ENCODE results near the gene TMA7B.

TMA7B gene

DNA sequence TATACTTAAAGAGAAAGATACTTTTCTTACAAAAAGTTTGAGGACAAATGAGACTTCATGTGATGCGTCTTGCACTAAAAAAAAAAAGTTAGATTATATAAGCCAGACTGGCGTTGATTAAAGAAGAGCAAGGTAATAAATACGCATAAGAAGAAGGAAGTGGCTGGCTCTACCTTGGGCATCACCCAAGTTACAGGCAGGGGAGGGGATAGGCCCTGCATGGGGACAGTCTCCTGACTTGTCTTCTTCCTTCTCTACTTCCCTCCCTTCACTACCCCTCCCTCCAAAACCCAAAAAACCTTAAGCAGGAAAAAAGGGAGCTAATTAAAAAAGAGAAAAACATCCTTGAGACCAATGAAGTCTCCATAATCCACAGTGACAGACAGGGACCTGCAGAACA, 22.3 kb upstream of the TMA7B start:
- ChIA-PET POLR2A (no interaction called here), CTCF (interaction anchor here (0.6 kb wide), 1 partner anchor 206 kb away, joined by 3 read pairs; no protein-coding TSS in a partner anchor)
- DNase-seq (ENCODE audit: low read depth, low spot score), result no peak
- TF ChIP-seq, protein P1, sequence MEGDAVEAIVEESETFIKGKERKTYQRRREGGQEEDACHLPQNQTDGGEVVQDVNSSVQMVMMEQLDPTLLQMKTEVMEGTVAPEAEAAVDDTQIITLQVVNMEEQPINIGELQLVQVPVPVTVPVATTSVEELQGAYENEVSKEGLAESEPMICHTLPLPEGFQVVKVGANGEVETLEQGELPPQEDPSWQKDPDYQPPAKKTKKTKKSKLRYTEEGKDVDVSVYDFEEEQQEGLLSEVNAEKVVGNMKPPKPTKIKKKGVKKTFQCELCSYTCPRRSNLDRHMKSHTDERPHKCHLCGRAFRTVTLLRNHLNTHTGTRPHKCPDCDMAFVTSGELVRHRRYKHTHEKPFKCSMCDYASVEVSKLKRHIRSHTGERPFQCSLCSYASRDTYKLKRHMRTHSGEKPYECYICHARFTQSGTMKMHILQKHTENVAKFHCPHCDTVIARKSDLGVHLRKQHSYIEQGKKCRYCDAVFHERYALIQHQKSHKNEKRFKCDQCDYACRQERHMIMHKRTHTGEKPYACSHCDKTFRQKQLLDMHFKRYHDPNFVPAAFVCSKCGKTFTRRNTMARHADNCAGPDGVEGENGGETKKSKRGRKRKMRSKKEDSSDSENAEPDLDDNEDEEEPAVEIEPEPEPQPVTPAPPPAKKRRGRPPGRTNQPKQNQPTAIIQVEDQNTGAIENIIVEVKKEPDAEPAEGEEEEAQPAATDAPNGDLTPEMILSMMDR (IDR thresholded peaks at IDR 0.05; ENCODE audit: insufficient read depth, low read length, missing control alignments), result no peak
- H3K4me3 ChIP-seq (ENCODE audit: low read depth, low read length), result no peak overlapping the region

DNA sequence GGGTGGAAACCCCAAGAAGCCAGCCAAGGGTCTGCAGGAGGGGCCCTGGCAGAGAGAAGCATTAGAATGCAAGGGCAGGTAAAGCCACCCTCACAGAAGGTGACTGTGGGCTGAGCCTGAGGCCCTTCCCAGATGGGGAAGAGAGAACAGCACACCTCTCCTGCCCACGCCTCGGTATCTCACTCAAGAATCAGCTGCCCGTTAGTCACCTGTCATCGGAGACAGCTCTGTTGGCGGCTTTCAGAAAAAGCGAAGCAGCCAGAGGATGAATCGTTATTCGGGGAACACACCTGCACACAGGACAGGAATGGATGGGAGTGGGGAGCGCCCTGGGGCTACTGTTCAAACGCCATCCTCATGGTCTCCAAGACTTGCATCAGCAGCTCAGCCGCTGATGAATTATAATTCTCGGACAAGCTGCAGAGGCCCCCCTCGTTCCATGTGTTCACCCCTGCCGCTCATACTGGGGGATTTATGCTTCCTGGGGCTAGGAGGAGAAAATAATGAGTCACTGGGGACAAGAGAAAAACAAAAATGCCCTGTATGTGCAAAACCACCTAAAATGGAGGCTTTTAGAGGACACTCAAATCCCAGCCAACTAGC, 21.6 kb upstream of the TMA7B start:
- no peak for DNase-seq (ENCODE audit: low read depth, low spot score)

GRCh38 chr22:39939830-39940229, 20.4 kb upstream of the TMA7B start:
- TF ChIP-seq, protein P1 (IDR thresholded peaks at IDR 0.05; ENCODE audit: insufficient read depth, low read length, missing control alignments), result no peak
- ChIA-PET POLR2A (no interaction called here), CTCF (no interaction called here)
- DNase-seq (ENCODE audit: low read depth, low spot score), result no peak
- H3K4me3 ChIP-seq (ENCODE audit: low read depth, low read length), result no peak overlapping the region

More for the DNA sequence above, 21.6 kb upstream of the TMA7B start:
- TF ChIP-seq, protein P1 (IDR thresholded peaks at IDR 0.05; ENCODE audit: insufficient read depth, low read length, missing control alignments), result no peak
- ChIA-PET POLR2A (no interaction called here), CTCF (no interaction called here)
- no peak overlapping the region for H3K4me3 ChIP-seq (ENCODE audit: low read depth, low read length)

- ChIA-PET POLR2A (no interaction called here), CTCF (no interaction called here)
- TF ChIP-seq, protein P1 (IDR thresholded peaks at IDR 0.05; ENCODE audit: insufficient read depth, low read length, missing control alignments), result no peak
- DNase-seq (ENCODE audit: low read depth, low spot score), result no peak
- no peak overlapping the region for H3K4me3 ChIP-seq (ENCODE audit: low read depth, low read length)
Measured at GRCh38 chr22:39940757-39941305, 19.4 kb upstream of the TMA7B start.

DNA sequence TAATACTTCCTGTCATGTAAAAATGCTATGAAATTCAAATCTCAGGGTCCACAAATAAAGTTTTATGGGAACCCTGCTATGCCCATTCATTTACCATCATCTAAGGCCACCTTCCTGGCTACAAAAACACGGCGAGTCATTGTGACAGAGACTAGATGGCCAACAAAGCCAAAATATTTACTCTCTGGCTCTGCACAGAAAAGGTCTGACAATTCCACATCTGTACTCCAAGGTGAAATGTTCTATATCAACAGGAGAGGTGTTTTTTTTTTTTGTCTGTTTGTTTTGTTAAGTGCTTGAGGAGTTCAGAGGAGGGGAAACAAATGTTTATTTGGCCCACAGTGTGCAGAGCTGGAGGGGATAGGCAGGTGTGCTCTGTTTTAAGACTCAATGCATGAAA, 18.6 kb upstream of the TMA7B start:
- TF ChIP-seq, protein P1 (IDR thresholded peaks at IDR 0.05; ENCODE audit: insufficient read depth, low read length, missing control alignments), result no peak
- POLR2A ChIA-PET, result no interaction called here
- no peak overlapping the region for H3K4me3 ChIP-seq (ENCODE audit: low read depth, low read length)
- DNase-seq (ENCODE audit: low read depth, low spot score), result no peak
- CTCF ChIA-PET, result no interaction called here

DNA sequence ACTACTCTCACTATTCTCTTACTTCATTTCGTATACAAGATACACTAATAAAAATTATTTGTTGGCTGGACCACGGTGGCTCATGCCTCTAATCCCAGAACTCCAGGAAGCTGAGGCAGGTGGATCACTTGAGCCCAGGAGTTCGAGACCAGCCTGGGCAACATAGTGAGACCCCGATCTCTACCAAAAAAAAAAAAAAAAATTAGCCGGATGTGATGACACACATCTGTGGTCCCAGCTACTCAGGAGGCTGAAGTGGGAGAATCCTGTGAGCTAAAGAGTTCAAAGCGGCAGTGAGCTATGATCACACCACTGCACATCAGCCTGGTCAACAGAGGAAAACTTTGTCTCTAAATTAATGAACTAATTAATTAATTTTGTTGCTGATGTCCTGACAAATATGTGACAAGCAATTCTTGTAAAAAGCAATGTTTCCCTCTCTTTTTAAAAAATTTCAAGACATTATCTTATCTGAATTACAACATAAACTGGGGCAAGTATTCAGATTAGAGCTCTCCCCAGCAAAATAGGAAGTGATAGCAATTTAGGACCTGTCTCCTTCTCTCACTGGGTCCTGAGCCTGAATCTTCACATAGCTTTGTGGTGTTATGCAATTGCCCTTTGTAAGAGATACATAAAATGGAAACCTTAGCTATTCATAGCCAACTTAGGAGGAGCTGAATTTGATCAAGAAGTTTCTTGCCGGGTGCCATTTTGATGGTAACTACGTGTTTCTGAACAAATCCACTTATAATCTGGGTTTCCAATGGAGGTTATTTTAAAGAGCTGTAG, 17.6 kb upstream of the TMA7B start:
- POLR2A ChIA-PET, result no interaction called here
- CTCF ChIA-PET, result interaction anchor here (0.8 to 1.5 kb wide), 3 partner anchors 10 to 82 kb away, joined by 3 to 6 read pairs (median 4); no protein-coding TSS in a partner anchor
- TF ChIP-seq, protein P1 (IDR thresholded peaks at IDR 0.05; ENCODE audit: insufficient read depth, low read length, missing control alignments), result no peak

More for the DNA sequence above, 17.6 kb upstream of the TMA7B start:
- H3K4me3 ChIP-seq (ENCODE audit: low read depth, low read length), result no peak overlapping the region
- no peak for DNase-seq (ENCODE audit: low read depth, low spot score)

Data from AG04449 (cell line).